Psoas muscle (tissue), 8 donors: ENCODE measurements around the gene FOXP1. TPM values are rescaled to one million over a fixed set of nuclear protein-coding genes. Genes with fewer than 3 reads are reported as not detected.
"Not testable (repeated sequence)": the region's sequence is repeated elsewhere in the genome, so short reads cannot be mapped to it uniquely, and the experiment has no call there.

Source experiments
- ATAC-seq, 4 donors: fragments of 200-7000 bp; cut with Tn5 transposase; one replicate each; pipeline ENCODE4 v1.9.1; 2020; ENCODE audit warnings: moderate library complexity in 3 of 4, mild to moderate bottlenecking in 2 of 4
- DNase-seq, 2 donors: peaks; one replicate each; pipeline ENCODE4 v3.0.0-alpha.2; 2020
- H3K27ac ChIP-seq: fragments of 200-600 bp; one replicate; pipeline ENCODE4 v1.8.0; 2022
- H3K27me3 ChIP-seq, 3 donors: fragments of 200-600 bp in 1 of 3; one replicate each; pipeline versions ENCODE4 v1.6.1 to v1.8.0; 2013 to 2022; ENCODE audit warnings: low read length in 2 of 3, mild to moderate bottlenecking in 2 of 3, moderate library complexity in 1 of 3; ENCODE audit not compliant: insufficient read depth in 3 of 3
- H3K36me3 ChIP-seq, 2 donors: fragments of 200-600 bp in 1 of 2; one replicate each; pipeline versions ENCODE4 v1.6.1 to v1.8.0; 2013 to 2022; ENCODE audit warnings: low read depth in 1 of 2, mild to moderate bottlenecking in 1 of 2, moderate library complexity in 1 of 2; ENCODE audit not compliant: insufficient read depth in 1 of 2
- H3K4me1 ChIP-seq: fragments of 200-600 bp; one replicate; pipeline ENCODE4 v1.8.0; 2022
- H3K4me3 ChIP-seq: fragments of 200-600 bp; one replicate; pipeline ENCODE4 v1.8.0; 2022; ENCODE audit warnings: mild to moderate bottlenecking
- H3K9me3 ChIP-seq: fragments of 200-600 bp; one replicate; pipeline ENCODE4 v1.8.0; 2022
- WGBS, 3 donors: extraction: QIAGEN DNeasy Blood & Tissue Kit; methylation state at CpG; one replicate each; pipeline versions ENCODE4 v1.1.6 to v1.1.7; 2013; 5-methylcytosine and 5-hydroxymethylcytosine counted together
- intact Hi-C, 2 donors: fragments of 100-400 bp; cut with DNase I; formaldehyde crosslinking; loops; one replicate each; pipeline versions ENCODE4 v1.11.0 to v1.14.2; 2022
- polyA plus RNA-seq, 3 donors: library from polyadenylated mRNA; stranded (reverse); fragments of 200-250 nt; gene quantifications; one replicate each; pipeline ENCODE4 v1.2.3, GENCODE V29; 2013
- total RNA-seq, 4 donors: library from RNA; stranded (reverse); fragmentation: NEBNext Ultra II Directional in 2 of 4; extraction: Animal tissue kit (Norgen Biotek cat#: 25700) in 2 of 4; gene quantifications; one replicate each; pipeline versions ENCODE4 v1.2.1 to v1.2.4, GENCODE V29; 2021 to 2023
- TF ChIP-seq, protein P1 (sequence below): fragments of 200-600 bp; IDR thresholded peaks from one replicate; pipeline ENCODE4 v1.8.0; 2022; ENCODE audit warnings: antibody characterized with exemption
- donor health status: healthy with polysubstance abuse.
- donor health status: DM: no; HTN: no; CAD: no; lungs with moderate emphysema.
- donor health status: Bipolar disorder and iron deficiency.
- donor health status: healthy.
- donor health status: DM: yes; HTN: yes; CAD: no.
- donor health status: DM: no; HTN: no; CAD: no.
- donor health status: DM: no; HTN: no; CAD: no.
- donor health status: DM: yes; HTN: yes; CAD: no.

The FOXP1 gene
- total and polyA plus RNA-seq, 7 donors = 2.6 to 26.4 (median 15.4) TPM

DNA sequence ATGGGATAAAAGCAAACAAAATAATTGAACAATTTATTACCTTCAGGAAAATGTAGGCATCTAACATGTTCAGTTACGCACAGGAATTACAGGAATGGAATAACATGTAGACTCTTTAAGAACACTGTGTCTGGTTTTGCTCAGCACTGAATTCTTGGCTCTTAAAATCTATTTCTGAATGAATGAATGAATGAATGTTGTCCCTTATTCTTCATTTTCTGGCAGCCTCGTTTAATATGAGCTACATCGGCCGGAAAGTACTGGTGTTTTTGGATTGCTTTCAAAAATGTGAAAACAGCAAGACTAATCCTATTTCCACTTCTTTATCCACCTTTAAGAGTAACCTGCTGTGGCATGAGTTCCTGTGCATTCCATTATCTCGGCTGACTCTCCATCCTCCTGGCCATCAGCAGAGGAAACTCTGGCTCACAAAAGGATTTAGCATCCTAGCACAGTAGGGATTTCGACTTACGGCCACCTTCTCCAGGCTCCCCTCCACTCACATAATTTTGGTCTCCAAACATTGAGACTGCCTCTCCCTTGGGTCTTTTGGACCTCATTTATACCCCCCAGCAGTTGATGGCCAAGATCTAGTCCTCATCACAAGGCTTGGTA is 145.3 kb downstream of the FOXP1 start:
- no peak overlapping the region for H3K27ac ChIP-seq

DNA sequence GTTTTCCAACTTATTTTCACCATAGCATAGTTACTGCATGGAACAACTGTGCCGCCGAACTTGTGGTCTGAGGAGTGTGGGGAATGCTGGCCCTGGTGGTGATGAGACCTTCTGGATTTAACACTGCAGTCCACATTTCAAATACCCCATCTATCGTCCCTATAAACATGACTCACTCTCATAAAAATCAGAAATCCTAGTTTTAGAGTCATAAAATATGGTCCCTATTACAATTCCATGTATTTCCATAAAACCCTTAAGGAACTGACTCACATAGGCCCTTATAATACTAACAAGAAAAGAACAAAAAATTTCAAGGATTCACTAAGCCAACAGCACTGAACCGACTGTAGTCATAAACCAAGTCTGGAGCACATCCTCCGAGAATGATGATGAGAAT is 147.2 kb downstream of the FOXP1 start:
- no peak overlapping the region for H3K27ac ChIP-seq
- intact Hi-C loops = no loop called here
- no peaks in the 10 kb centered on the region for H3K4me1 ChIP-seq
- DNase-seq (no peak), ATAC-seq (no peak)
- 88 to 94% (median 91%) methylated on average over 5 of the region's 5 CpGs for WGBS, 3 donors
- peaks cover 0 to 4% of the 10 kb centered on the region in 2 donors for H3K36me3 ChIP-seq
- H3K27me3 ChIP-seq = no peaks in the 10 kb centered on the region
- H3K4me3 ChIP-seq = no peak overlapping the region
- TF ChIP-seq, protein P1, sequence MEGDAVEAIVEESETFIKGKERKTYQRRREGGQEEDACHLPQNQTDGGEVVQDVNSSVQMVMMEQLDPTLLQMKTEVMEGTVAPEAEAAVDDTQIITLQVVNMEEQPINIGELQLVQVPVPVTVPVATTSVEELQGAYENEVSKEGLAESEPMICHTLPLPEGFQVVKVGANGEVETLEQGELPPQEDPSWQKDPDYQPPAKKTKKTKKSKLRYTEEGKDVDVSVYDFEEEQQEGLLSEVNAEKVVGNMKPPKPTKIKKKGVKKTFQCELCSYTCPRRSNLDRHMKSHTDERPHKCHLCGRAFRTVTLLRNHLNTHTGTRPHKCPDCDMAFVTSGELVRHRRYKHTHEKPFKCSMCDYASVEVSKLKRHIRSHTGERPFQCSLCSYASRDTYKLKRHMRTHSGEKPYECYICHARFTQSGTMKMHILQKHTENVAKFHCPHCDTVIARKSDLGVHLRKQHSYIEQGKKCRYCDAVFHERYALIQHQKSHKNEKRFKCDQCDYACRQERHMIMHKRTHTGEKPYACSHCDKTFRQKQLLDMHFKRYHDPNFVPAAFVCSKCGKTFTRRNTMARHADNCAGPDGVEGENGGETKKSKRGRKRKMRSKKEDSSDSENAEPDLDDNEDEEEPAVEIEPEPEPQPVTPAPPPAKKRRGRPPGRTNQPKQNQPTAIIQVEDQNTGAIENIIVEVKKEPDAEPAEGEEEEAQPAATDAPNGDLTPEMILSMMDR = no peak
- H3K9me3 ChIP-seq = no peaks in the 10 kb centered on the region

More for the DNA sequence above, 145.3 kb downstream of the FOXP1 start:
- H3K36me3 ChIP-seq = peaks cover 0 to 4% of the 10 kb centered on the region in 2 donors
- TF ChIP-seq, protein P1 = no peak
- no peaks in the 10 kb centered on the region for H3K9me3 ChIP-seq
- 64 to 69% (median 65%) methylated on average over 7 of the region's 7 CpGs for WGBS, 3 donors
- H3K4me3 ChIP-seq = no peak overlapping the region
- ATAC-seq = no peak
- intact Hi-C loops = no loop called here
- H3K4me1 ChIP-seq = no peaks in the 10 kb centered on the region
- no peak for DNase-seq
- H3K27me3 ChIP-seq = no peaks in the 10 kb centered on the region

DNA sequence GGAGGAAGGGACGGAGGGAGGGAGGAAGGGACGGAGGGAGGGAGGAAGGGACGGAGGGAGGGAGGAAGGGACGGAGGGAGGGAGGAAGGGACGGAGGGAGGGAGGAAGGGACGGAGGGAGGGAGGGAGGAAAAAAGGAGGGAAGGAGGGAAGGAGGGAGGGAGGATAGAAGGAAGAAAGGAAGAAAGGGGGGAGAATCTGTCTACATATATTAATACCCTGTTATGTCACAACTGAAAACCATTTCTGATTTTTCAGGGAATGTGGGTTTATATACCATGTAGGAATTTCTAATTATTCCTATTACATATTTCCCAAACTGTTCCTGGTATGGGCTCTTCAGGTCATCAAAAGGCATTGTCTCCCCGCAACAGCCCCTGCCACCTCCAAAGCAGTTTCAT is 147.7 kb downstream of the FOXP1 start:
- intact Hi-C loops, H3K9me3 ChIP-seq, H3K36me3 ChIP-seq, H3K27me3 ChIP-seq, H3K4me3 ChIP-seq, DNase-seq, ATAC-seq, H3K4me1 ChIP-seq, H3K27ac ChIP-seq: not testable (repeated sequence)
- WGBS, 3 donors = 92 to 98% (median 96%) methylated on average over 2 to 4 of the region's 7 CpGs

DNA sequence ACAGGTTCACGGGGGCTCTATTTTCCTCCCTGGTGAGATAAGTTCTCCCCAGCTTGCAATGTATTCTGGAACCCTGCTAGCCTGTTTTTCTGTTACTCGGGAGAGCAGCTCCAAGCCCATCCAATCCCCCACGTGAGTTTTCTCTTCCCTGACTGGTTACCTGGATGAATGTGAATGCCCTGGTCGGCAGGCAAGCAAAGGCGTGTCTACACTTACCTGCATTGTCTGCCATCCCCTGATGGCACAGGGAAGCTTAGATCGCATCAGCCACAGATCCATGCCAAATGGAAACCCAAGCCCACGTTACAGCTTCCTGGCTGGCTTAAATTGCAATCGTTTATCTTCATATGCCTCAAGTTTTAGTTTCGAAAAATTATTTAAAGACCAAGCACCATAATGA is 149.9 kb downstream of the FOXP1 start:
- DNase-seq (no peak), ATAC-seq (no peak)
- Histone ChIP-seq H3K27ac (no peak overlapping the region), H3K36me3 (peaks cover 0 to 4% of the 10 kb centered on the region in 2 donors), H3K9me3 (no peaks in the 10 kb centered on the region), H3K27me3 (no peaks in the 10 kb centered on the region), H3K4me1 (peaks cover 12% of the 10 kb centered on the region), H3K4me3 (no peak overlapping the region)
- TF ChIP-seq, protein P1 = no peak
- WGBS, 3 donors = 47 to 62% (median 57%) methylated on average over 9 of the region's 9 CpGs
- intact Hi-C loops = no loop called here

DNA sequence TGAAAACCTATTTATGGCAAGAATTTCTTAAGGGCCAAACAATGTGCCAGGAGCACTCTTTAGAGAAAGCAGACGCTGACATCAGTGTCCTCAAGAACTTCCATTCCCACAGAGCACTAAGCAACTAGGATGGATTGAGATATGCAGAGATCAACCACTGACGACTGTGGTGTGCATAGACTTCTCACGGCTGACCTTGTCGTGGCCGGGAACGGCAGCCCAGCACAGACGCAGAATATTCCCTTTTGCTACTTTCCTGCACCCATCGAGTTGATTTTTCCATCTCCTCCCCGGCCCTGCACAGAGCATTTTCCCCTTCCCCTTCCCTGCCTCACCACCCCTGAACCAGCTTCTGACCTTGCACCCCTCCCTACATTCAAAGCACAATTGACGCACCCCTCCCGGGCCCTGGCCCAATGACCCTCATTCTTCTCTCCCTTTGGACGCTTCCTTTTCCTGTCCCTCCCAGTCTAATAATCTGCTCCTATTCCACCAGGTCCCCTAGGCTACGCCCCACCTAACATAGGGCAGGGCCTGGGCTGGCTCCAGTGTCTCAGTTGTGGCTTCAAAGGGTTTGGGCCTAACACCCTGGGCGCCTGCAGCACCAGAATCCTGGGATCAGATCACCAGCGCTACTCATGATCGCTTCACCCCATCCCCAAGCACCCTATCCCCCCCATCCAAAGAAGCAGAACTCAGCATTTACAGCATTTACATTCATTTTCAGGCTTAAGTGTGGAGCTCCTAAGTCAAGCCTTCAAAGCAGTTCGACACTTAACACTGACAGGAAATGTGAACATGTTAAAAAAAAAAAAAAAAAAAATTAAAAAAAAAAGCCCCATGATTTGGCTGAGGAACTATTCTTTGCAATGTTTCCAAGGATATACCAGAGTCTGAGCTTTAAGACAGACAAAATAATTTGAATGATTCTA is 151.2 kb downstream of the FOXP1 start:
- ATAC-seq = peak in 1 of 4 donors; percentile 31
- Histone ChIP-seq H3K4me3 (no peak overlapping the region), H3K27me3 (no peaks in the 10 kb centered on the region), H3K4me1 (peaks cover 19% of the 10 kb centered on the region), H3K36me3 (peaks cover 0 to 3% of the 10 kb centered on the region in 2 donors), H3K27ac (no peak overlapping the region), H3K9me3 (no peaks in the 10 kb centered on the region)
- DNase-seq = no peak
- TF ChIP-seq, protein P1 = no peak
- intact Hi-C loops = no loop called here
- WGBS, 3 donors = 71 to 76% (median 71%) methylated on average over 17 of the region's 17 CpGs
